ENCODE measurements around the gene BBS12. TPM values are rescaled to one million over a fixed set of nuclear protein-coding genes. Genes with fewer than 3 reads are reported as not detected.

The BBS12 gene
- total and polyA plus RNA-seq, 2 experiments from 2014 or later: 2.3 to 2.6 TPM

GRCh38 chr4:122759639-122760310 is 27.3 kb downstream of the BBS12 start:
- H2AFZ ChIP-seq: no peak overlapping the region
- TF ChIP-seq ZNF462 (CRISPR knock-in tag; IDR thresholded peaks at IDR 0.05) (no peak), STAT1 (IDR thresholded peaks at IDR 0.05; ENCODE audit: unreplicated experiment) (no peak), CTCF (conservative IDR thresholded peaks at IDR 0.05; ENCODE audit: low read depth in 2 of 2) (peak in 1 of 2 experiments; percentile 57; a peak in 3 of 4 replicates), JUNB (IDR thresholded peaks at IDR 0.05; ENCODE audit: unreplicated experiment) (no peak)
- no peaks in the 10 kb centered on the region for H3F3A ChIP-seq (replicated peaks; ENCODE audit: low read depth)
- H4K20me1 ChIP-seq (replicated peaks; ENCODE audit: insufficient read depth): no peaks in the 10 kb centered on the region
- H3K36me3 ChIP-seq (ENCODE audit: insufficient read depth): no peaks in the 10 kb centered on the region
- Mint-ChIP-seq H3K9me3 (no peaks in the 10 kb centered on the region), H3K27me3 (ENCODE audit: insufficient read depth, low read depth, poor library complexity) (no peaks in the 10 kb centered on the region), H3K4me3 (no peak overlapping the region), H3K27ac (peak overlapping the region; percentile 41; the same call in 1 of the 2 replicates), H3K4me1 (peaks cover 27% of the 10 kb centered on the region), H3K36me3 (ENCODE audit: low read depth) (no peaks in the 10 kb centered on the region)
- DNase-seq (ENCODE audit: low spot score) (peak; percentile 50), ATAC-seq (peak; percentile 28; the same call in 2 of the 3 replicates)
- no peak overlapping the region for H3K27ac ChIP-seq (ENCODE audit: low read depth)
- no peaks in the 10 kb centered on the region for H3K9me2 ChIP-seq (ENCODE audit: insufficient read depth)
- H3K4me3 ChIP-seq: no peak overlapping the region
- no peak overlapping the region for H3K4me2 ChIP-seq
- H3K4me1 ChIP-seq (ENCODE audit: insufficient read depth): peaks cover 13% of the 10 kb centered on the region
- H3K27me3 ChIP-seq (ENCODE audit: insufficient read depth): no peaks in the 10 kb centered on the region
- H3K79me2 ChIP-seq (replicated peaks; ENCODE audit: insufficient read depth): no peaks in the 10 kb centered on the region
